Measurements from ENCODE around the gene TSPAN4.

TSPAN4 gene

DNA sequence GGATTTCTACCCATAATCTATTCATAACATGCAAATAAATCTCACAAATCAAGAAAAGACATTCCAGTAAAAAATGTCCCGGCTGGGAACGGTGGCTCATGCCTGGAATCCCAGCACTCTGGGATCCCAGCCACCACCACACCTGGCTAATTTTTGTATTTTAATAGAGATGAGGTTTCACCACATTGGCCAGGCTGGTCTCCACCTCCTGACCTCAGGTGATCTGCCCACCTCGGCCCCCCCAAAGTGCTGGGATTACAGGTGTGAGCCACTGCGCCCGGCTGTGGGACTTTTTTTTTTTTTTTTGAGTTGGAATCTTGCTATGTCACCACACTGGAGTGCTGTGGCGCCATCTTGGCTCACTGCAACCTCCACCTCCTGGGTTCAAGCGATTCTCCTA lies 63.3 kb downstream of the TSPAN4 start:
- H3K36me3 ChIP-seq (ENCODE audit: insufficient read depth, insufficient read length, low read length), result peaks cover 78% of the 10 kb centered on the region

GRCh38 chr11:907668-908067 lies 65.0 kb downstream of the TSPAN4 start:
- H3K9me3 ChIP-seq (ENCODE audit: insufficient read depth, low read length), result no peaks in the 10 kb centered on the region
- peaks cover 60% of the 10 kb centered on the region for H3K36me3 ChIP-seq (ENCODE audit: insufficient read depth, insufficient read length, low read length)
- H3K4me1 ChIP-seq (ENCODE audit: insufficient read depth, insufficient read length), result peaks cover 9% of the 10 kb centered on the region
- H3K4me3 ChIP-seq (ENCODE audit: insufficient read length, low read depth), result no peak overlapping the region
- H3K9ac ChIP-seq (ENCODE audit: insufficient read length, low read depth), result no peak overlapping the region
- TF ChIP-seq YY1 (IDR thresholded peaks at IDR 0.05; ENCODE audit: insufficient read depth, insufficient read length) (no peak), ZNF274 (IDR thresholded peaks at IDR 0.05; ENCODE audit: low read depth, low read length) (no peak), SUZ12 (IDR thresholded peaks at IDR 0.05; ENCODE audit: extremely low read depth, insufficient read depth, insufficient read length) (no peak)
- H3K27me3 ChIP-seq (ENCODE audit: insufficient read depth, insufficient read length), result no peaks in the 10 kb centered on the region
- DNase-seq (ENCODE audit: low read depth, low spot score), result no peak

More for the DNA sequence above, 63.3 kb downstream of the TSPAN4 start:
- no peak overlapping the region for H3K9ac ChIP-seq (ENCODE audit: insufficient read length, low read depth)
- no peak overlapping the region for H3K4me3 ChIP-seq (ENCODE audit: insufficient read length, low read depth)
- peaks cover 6% of the 10 kb centered on the region for H3K4me1 ChIP-seq (ENCODE audit: insufficient read depth, insufficient read length)
- DNase-seq (ENCODE audit: low read depth, low spot score), result no peak
- H3K9me3 ChIP-seq (ENCODE audit: insufficient read depth, low read length), result no peaks in the 10 kb centered on the region
- no peaks in the 10 kb centered on the region for H3K27me3 ChIP-seq (ENCODE audit: insufficient read depth, insufficient read length)
- TF ChIP-seq SUZ12 (IDR thresholded peaks at IDR 0.05; ENCODE audit: extremely low read depth, insufficient read depth, insufficient read length) (no peak), ZNF274 (IDR thresholded peaks at IDR 0.05; ENCODE audit: low read depth, low read length) (no peak), YY1 (IDR thresholded peaks at IDR 0.05; ENCODE audit: insufficient read depth, insufficient read length) (no peak)

DNA sequence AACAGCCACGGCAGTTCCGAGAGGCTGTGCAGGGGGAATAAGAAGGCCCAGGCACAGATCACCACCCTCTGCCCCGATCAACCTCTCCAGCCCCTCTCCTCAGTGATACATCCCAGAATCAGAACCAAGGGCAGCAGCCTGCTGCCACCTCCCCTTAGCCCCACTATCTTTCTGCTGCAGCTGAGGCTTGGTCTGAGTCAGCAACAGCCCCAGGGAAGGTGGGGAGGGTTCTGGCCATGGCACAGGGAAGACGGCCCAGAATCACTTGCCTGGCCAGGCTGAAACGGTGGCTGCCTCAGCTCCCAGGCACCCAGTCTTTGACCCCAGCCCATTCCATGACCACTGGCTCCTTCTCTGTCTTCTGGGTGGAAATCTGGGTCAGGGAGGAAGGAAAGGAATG lies 65.6 kb downstream of the TSPAN4 start:
- TF ChIP-seq YY1 (IDR thresholded peaks at IDR 0.05; ENCODE audit: insufficient read depth, insufficient read length) (no peak), ZNF274 (IDR thresholded peaks at IDR 0.05; ENCODE audit: low read depth, low read length) (no peak), SUZ12 (IDR thresholded peaks at IDR 0.05; ENCODE audit: extremely low read depth, insufficient read depth, insufficient read length) (no peak)
- peaks cover 54% of the 10 kb centered on the region for H3K36me3 ChIP-seq (ENCODE audit: insufficient read depth, insufficient read length, low read length)
- H3K9me3 ChIP-seq (ENCODE audit: insufficient read depth, low read length), result no peaks in the 10 kb centered on the region
- no peak overlapping the region for H3K4me3 ChIP-seq (ENCODE audit: insufficient read length, low read depth)
- DNase-seq (ENCODE audit: low read depth, low spot score), result no peak
- H3K27me3 ChIP-seq (ENCODE audit: insufficient read depth, insufficient read length), result no peaks in the 10 kb centered on the region
- no peak overlapping the region for H3K9ac ChIP-seq (ENCODE audit: insufficient read length, low read depth)
- peaks cover 9% of the 10 kb centered on the region for H3K4me1 ChIP-seq (ENCODE audit: insufficient read depth, insufficient read length)

DNA sequence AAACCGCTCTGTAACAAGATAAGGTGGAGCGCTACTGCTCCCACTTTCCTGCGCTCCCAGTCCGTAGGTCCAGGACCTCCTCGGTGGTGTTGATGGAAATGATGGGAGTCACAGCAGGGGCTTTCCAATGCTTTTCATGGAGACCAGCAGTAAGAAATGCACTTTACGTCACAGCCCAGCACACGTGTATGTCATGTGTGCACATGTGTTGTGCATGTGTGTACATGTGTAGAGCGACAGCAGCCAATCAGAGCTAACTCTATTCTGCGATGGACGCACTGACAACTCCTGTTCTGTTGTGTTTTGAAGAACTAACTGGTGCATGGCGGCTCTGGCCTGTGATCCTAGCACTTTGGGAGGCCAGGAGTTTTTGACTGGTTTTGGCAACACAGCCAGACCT lies 66.8 kb downstream of the TSPAN4 start:
- H3K4me1 ChIP-seq (ENCODE audit: insufficient read depth, insufficient read length), result peaks cover 9% of the 10 kb centered on the region
- peaks cover 45% of the 10 kb centered on the region for H3K36me3 ChIP-seq (ENCODE audit: insufficient read depth, insufficient read length, low read length)
- H3K27me3 ChIP-seq (ENCODE audit: insufficient read depth, insufficient read length), result no peaks in the 10 kb centered on the region
- H3K9me3 ChIP-seq (ENCODE audit: insufficient read depth, low read length), result no peaks in the 10 kb centered on the region
- peak overlapping the region; percentile 97 for H3K9ac ChIP-seq (ENCODE audit: insufficient read length, low read depth)
- DNase-seq (ENCODE audit: low read depth, low spot score), result no peak
- TF ChIP-seq YY1 (IDR thresholded peaks at IDR 0.05; ENCODE audit: insufficient read depth, insufficient read length) (no peak), ZNF274 (IDR thresholded peaks at IDR 0.05; ENCODE audit: low read depth, low read length) (no peak), SUZ12 (IDR thresholded peaks at IDR 0.05; ENCODE audit: extremely low read depth, insufficient read depth, insufficient read length) (no peak)
- H3K4me3 ChIP-seq (ENCODE audit: insufficient read length, low read depth), result peak overlapping the region; percentile 90

- Histone ChIP-seq H3K9me3 (ENCODE audit: insufficient read depth, low read length) (no peaks in the 10 kb centered on the region), H3K36me3 (ENCODE audit: insufficient read depth, insufficient read length, low read length) (peaks cover 38% of the 10 kb centered on the region), H3K9ac (ENCODE audit: insufficient read length, low read depth) (peak overlapping the region; percentile 97), H3K4me1 (ENCODE audit: insufficient read depth, insufficient read length) (peaks cover 14% of the 10 kb centered on the region), H3K27me3 (ENCODE audit: insufficient read depth, insufficient read length) (no peaks in the 10 kb centered on the region), H3K4me3 (ENCODE audit: insufficient read length, low read depth) (peak overlapping the region; percentile 90)
- no peak for DNase-seq (ENCODE audit: low read depth, low spot score)
- TF ChIP-seq YY1 (IDR thresholded peaks at IDR 0.05; ENCODE audit: insufficient read depth, insufficient read length), result no peak
- no peak for TF ChIP-seq ZNF274 (IDR thresholded peaks at IDR 0.05; ENCODE audit: low read depth, low read length)
- no peak for TF ChIP-seq SUZ12 (IDR thresholded peaks at IDR 0.05; ENCODE audit: extremely low read depth, insufficient read depth, insufficient read length)
These were observed 67.5 kb downstream of the TSPAN4 start for GRCh38 chr11:910044-910588.

- Histone ChIP-seq H3K4me3 (ENCODE audit: insufficient read length, low read depth) (peak within 1 kb of the TSS; percentile 90), H3K9me3 (ENCODE audit: insufficient read depth, low read length) (no peaks in the 10 kb centered on the region), H3K4me1 (ENCODE audit: insufficient read depth, insufficient read length) (peaks cover 14% of the 10 kb centered on the region), H3K27me3 (ENCODE audit: insufficient read depth, insufficient read length) (no peaks in the 10 kb centered on the region), H3K9ac (ENCODE audit: insufficient read length, low read depth) (peak within 1 kb of the TSS; percentile 97), H3K36me3 (ENCODE audit: insufficient read depth, insufficient read length, low read length) (peaks cover 36% of the 10 kb centered on the region)
- peak; percentile 85 for DNase-seq (ENCODE audit: low read depth, low spot score)
- TF ChIP-seq ZNF274 (IDR thresholded peaks at IDR 0.05; ENCODE audit: low read depth, low read length), result no peak
- no peak for TF ChIP-seq YY1 (IDR thresholded peaks at IDR 0.05; ENCODE audit: insufficient read depth, insufficient read length)
- no peak for TF ChIP-seq SUZ12 (IDR thresholded peaks at IDR 0.05; ENCODE audit: extremely low read depth, insufficient read depth, insufficient read length)
These were observed 68.0 kb downstream of the TSPAN4 start, which contains the start of gene CHID1 for GRCh38 chr11:910589-911030. CHID1 (minus strand) TSS chr11:910810; CDS start chr11:904816, 5,994 bp downstream.

DNA sequence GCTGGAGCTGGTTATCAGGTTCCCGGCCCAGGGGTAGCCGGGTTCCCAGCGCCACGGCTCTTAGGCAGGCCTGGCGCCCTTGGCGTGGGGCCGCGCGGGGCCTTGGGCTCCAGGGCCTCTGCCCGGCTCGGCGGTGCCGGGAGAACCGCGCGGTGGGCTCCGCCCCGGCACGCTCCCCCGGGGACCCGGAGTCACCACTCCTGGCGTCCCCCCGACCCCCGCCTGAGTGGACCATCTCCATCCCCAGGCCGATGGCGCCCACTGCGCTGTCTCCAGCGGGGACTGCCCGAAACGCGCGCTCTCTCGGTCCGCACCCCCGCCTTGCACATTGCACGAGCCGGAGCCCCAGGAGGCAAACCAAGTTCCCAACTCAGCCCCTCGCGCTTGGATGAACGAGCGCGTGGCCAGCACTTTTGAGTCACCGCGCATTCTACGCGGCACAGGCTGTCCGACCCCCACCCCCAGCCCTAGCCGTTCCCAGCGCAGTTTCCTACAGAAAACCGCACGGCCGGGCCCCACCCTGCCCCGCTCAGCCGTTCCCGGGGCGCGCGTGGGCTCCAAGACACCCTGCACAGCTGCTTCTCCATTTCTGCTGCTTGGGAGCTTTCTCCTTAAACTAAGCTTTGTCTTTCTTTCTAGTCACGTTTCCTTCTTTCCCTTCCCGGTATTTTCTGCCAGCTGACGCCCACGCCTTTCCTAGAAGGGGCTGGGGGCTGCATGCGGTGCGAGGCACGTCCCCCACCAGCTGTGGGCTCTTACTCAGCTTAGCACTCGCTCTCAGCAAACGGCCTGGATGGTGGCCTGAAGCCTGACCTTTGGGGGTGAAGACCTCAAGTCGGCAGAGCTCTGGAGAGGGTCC lies 68.6 kb downstream of the TSPAN4 start:
- peak overlapping the region; percentile 73 for H3K4me3 ChIP-seq (ENCODE audit: insufficient read length, low read depth)
- TF ChIP-seq SUZ12 (IDR thresholded peaks at IDR 0.05; ENCODE audit: extremely low read depth, insufficient read depth, insufficient read length), result no peak
- TF ChIP-seq ZNF274 (IDR thresholded peaks at IDR 0.05; ENCODE audit: low read depth, low read length), result no peak
- no peak for TF ChIP-seq YY1 (IDR thresholded peaks at IDR 0.05; ENCODE audit: insufficient read depth, insufficient read length)
- H3K4me1 ChIP-seq (ENCODE audit: insufficient read depth, insufficient read length), result peaks cover 14% of the 10 kb centered on the region
- H3K36me3 ChIP-seq (ENCODE audit: insufficient read depth, insufficient read length, low read length), result peaks cover 31% of the 10 kb centered on the region
- no peak for DNase-seq (ENCODE audit: low read depth, low spot score)
- no peaks in the 10 kb centered on the region for H3K9me3 ChIP-seq (ENCODE audit: insufficient read depth, low read length)
- H3K9ac ChIP-seq (ENCODE audit: insufficient read length, low read depth), result peak overlapping the region; percentile 87
- no peaks in the 10 kb centered on the region for H3K27me3 ChIP-seq (ENCODE audit: insufficient read depth, insufficient read length)

Data from NT2/D1 (cell line).